Measurements from ENCODE around the gene CDKL2.

CDKL2 gene

DNA sequence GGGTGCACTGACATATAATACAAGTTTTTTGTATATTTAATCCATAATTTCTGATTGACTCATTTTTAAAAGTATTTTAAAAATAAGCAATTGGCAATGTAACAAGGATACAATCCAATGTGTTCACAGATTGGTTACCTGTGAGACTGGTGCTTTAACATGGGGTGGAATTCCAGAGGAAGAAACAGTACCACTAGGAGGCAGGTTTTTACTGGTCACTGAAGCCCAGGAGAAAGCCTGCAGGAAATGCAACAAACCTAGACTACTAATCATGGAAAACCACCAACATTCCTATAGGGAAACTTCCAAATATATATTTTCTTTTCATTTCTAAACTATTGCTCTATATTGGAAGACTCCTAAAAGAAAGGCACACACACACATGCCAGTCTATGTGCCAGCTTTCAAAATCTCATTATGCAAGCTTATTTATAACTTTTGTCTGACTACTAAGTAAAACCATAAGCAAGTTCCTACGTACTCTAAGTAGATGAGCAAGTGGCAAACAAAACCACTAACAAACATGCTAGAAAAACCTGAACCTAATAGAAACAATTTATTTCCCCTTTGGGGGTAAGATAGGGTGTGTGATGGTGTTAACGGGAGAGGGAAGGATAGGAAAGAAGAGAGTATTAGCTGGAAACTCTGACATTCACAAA lies 23.6 kb upstream of the CDKL2 start:
- ChIA-PET POLR2A (no interaction called here), CTCF (interaction anchor here (0.8 to 3.6 kb wide), 15 partner anchors 8 to 196 kb away, joined by 3 to 14 read pairs (median 4); partner anchors contain the start of gene USO1)
- TF ChIP-seq, protein P1, sequence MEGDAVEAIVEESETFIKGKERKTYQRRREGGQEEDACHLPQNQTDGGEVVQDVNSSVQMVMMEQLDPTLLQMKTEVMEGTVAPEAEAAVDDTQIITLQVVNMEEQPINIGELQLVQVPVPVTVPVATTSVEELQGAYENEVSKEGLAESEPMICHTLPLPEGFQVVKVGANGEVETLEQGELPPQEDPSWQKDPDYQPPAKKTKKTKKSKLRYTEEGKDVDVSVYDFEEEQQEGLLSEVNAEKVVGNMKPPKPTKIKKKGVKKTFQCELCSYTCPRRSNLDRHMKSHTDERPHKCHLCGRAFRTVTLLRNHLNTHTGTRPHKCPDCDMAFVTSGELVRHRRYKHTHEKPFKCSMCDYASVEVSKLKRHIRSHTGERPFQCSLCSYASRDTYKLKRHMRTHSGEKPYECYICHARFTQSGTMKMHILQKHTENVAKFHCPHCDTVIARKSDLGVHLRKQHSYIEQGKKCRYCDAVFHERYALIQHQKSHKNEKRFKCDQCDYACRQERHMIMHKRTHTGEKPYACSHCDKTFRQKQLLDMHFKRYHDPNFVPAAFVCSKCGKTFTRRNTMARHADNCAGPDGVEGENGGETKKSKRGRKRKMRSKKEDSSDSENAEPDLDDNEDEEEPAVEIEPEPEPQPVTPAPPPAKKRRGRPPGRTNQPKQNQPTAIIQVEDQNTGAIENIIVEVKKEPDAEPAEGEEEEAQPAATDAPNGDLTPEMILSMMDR (IDR thresholded peaks at IDR 0.05; ENCODE audit: insufficient read depth, low read length, missing control alignments), result peak; percentile 48
- no peak for DNase-seq (ENCODE audit: low read depth, low spot score)
- no peak overlapping the region for H3K4me3 ChIP-seq (ENCODE audit: low read depth, low read length)

DNA sequence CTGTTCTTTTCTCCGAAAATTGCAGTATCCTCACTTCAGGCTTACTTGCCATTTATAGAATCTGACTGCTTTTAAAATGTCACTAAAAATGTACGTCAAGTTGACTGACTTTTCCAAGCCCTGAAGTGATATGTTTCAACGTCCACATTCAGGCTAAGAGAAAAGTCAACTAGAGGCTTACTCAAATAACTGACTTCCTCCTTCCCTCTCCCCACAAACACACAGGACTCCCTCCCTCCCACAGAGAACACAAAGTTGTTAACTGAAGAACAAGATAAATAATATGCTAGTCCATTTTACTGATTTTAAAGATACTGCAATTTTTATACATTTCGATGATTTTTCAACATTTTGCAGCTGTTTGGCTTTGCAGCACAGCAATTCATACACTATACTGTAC lies 13.8 kb upstream of the CDKL2 start:
- CTCF ChIA-PET, result interaction anchor here (1.2 to 1.3 kb wide), 2 partner anchors 11 to 204 kb away, joined by 6 to 8 read pairs; no protein-coding TSS in a partner anchor
- DNase-seq (ENCODE audit: low read depth, low spot score), result no peak
- POLR2A ChIA-PET, result no interaction called here
- TF ChIP-seq, protein P1 (IDR thresholded peaks at IDR 0.05; ENCODE audit: insufficient read depth, low read length, missing control alignments), result no peak
- no peak overlapping the region for H3K4me3 ChIP-seq (ENCODE audit: low read depth, low read length)

DNA sequence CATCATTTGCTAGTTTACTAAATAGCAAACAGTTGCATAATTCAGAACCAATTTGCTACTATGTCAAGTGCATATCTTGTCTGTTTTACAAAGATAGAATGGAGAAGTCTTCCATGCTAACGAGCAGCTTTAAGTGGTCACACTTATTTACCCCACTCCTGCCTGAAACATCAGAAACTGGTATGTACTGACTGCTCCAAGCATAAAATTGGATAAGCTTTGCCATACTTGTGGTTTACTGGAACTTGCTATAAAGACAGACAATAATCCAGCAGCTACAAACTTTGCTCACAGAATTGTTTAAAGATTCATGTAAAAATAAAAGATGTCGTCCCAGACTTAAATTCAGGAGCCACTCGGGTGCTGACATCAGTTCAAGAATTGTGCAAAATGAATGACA lies 13.3 kb upstream of the CDKL2 start:
- CTCF ChIA-PET, result interaction anchor here (1.2 to 1.3 kb wide), 2 partner anchors 11 to 204 kb away, joined by 6 to 8 read pairs; no protein-coding TSS in a partner anchor
- TF ChIP-seq, protein P1 (IDR thresholded peaks at IDR 0.05; ENCODE audit: insufficient read depth, low read length, missing control alignments), result no peak
- peak; percentile 37 for DNase-seq (ENCODE audit: low read depth, low spot score)
- POLR2A ChIA-PET, result no interaction called here
- no peak overlapping the region for H3K4me3 ChIP-seq (ENCODE audit: low read depth, low read length)

DNA sequence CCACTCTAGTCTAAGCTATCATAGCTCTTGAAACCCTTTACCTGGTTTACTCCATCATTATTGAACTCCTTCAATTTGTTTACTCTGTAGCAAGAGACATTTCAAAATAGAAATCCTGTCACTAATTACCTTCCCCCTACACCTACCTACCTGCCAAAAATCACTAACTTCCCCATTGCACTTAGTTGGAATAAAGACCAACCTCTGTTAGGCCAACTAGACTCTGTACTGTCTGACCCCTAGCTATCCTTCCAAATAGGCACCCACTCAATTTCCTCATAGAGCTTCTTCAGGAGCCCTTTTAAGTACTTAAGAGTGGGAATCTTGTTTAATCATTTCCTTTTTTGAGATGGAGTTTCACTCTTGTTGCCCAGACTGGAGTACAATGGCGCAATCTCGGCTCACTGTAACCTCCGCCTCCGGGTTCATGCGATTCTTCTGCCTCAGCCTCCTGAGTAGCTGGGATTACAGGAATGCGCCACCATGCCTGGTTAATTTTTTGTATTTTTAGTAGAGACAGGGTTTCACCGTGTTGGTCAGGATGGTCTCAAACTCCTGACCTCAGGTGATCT lies 8.9 kb upstream of the CDKL2 start:
- CTCF ChIA-PET, result interaction anchor here (0.9 kb wide), 1 partner anchor 209 kb away, joined by 4 read pairs; no protein-coding TSS in a partner anchor
- no peak for DNase-seq (ENCODE audit: low read depth, low spot score)
- TF ChIP-seq, protein P1 (IDR thresholded peaks at IDR 0.05; ENCODE audit: insufficient read depth, low read length, missing control alignments), result no peak
- POLR2A ChIA-PET, result no interaction called here
- H3K4me3 ChIP-seq (ENCODE audit: low read depth, low read length), result no peak overlapping the region

GRCh38 chr4:75637827-75638226 lies 7.5 kb upstream of the CDKL2 start:
- CTCF ChIA-PET, result interaction anchor here (1.6 kb wide), 1 partner anchor 86 kb away, joined by 4 read pairs; no protein-coding TSS in a partner anchor
- POLR2A ChIA-PET, result no interaction called here
- no peak for DNase-seq (ENCODE audit: low read depth, low spot score)
- H3K4me3 ChIP-seq (ENCODE audit: low read depth, low read length), result no peak overlapping the region
- TF ChIP-seq, protein P1 (IDR thresholded peaks at IDR 0.05; ENCODE audit: insufficient read depth, low read length, missing control alignments), result no peak

- peak; percentile 44 for DNase-seq (ENCODE audit: low read depth, low spot score)
- CTCF ChIA-PET, result interaction anchor here (1.6 kb wide), 1 partner anchor 86 kb away, joined by 4 read pairs; no protein-coding TSS in a partner anchor
These were observed 6.8 kb upstream of the CDKL2 start for GRCh38 chr4:75637176-75637575.

More at GRCh38 chr4:75637176-75637575, 6.8 kb upstream of the CDKL2 start:
- TF ChIP-seq, protein P1 (IDR thresholded peaks at IDR 0.05; ENCODE audit: insufficient read depth, low read length, missing control alignments), result no peak
- POLR2A ChIA-PET, result no interaction called here
- no peak overlapping the region for H3K4me3 ChIP-seq (ENCODE audit: low read depth, low read length)

Data from AG04449 (cell line).